Measurements from ENCODE around the gene PNMT.
A peak's percentile ranks its signal among the peaks of the same experiment; 100 is the strongest.

Gene PNMT

GRCh38 chr17:39669897-39670735, 1.9 kb downstream of the PNMT start:
- DNase-seq (ENCODE audit: low spot score): no peak

GRCh38 chr17:39670746-39671145, 2.5 kb downstream of the PNMT start:
- no peak for DNase-seq (ENCODE audit: low spot score)

- peak; percentile 41 for DNase-seq (ENCODE audit: low spot score)
Measured at GRCh38 chr17:39671651-39672521, 3.6 kb downstream of the PNMT start.

- no peak for DNase-seq (ENCODE audit: low spot score)
Measured at GRCh38 chr17:39672522-39673334, 4.5 kb downstream of the PNMT start.

- no peak for DNase-seq (ENCODE audit: low spot score)
Measured at GRCh38 chr17:39673335-39674081, 5.3 kb downstream of the PNMT start.

GRCh38 chr17:39674179-39674578, 5.9 kb downstream of the PNMT start:
- DNase-seq (ENCODE audit: low spot score): no peak

GRCh38 chr17:39674702-39675389, 6.6 kb downstream of the PNMT start:
- peak; percentile 31 for DNase-seq (ENCODE audit: low spot score)

GRCh38 chr17:39675390-39676082, 7.3 kb downstream of the PNMT start:
- no peak for DNase-seq (ENCODE audit: low spot score)

- peak; percentile 76 for DNase-seq (ENCODE audit: low spot score)
Measured at GRCh38 chr17:39676198-39676819, 8.1 kb downstream of the PNMT start.

- DNase-seq (ENCODE audit: low spot score): no peak
Measured at GRCh38 chr17:39677072-39677471, 8.8 kb downstream of the PNMT start.

GRCh38 chr17:39677542-39678339, 9.5 kb downstream of the PNMT start:
- peak; percentile 42 for DNase-seq (ENCODE audit: low spot score)

- no peak for DNase-seq (ENCODE audit: low spot score)
Measured at GRCh38 chr17:39678340-39679116, 10.3 kb downstream of the PNMT start.

- no peak for DNase-seq (ENCODE audit: low spot score)
Measured at GRCh38 chr17:39679521-39680192, 11.4 kb downstream of the PNMT start.

- DNase-seq (ENCODE audit: low spot score): no peak
Measured at GRCh38 chr17:39683295-39683939, 15.2 kb downstream of the PNMT start.

GRCh38 chr17:39684369-39685192, 16.3 kb downstream of the PNMT start:
- DNase-seq (ENCODE audit: low spot score): no peak

GRCh38 chr17:39687101-39687545, 18.9 kb downstream of the PNMT start:
- DNase-seq (ENCODE audit: low spot score): no peak

All from kidney tubule cell (primary cell).